Right renal pelvis (tissue), 4 donors: ENCODE results near the gene MIOX. TPM values are rescaled to one million over a fixed set of nuclear protein-coding genes. Genes with fewer than 3 reads are reported as not detected.

Experiments used
- DNase-seq, 4 donors: peaks; one replicate each; pipeline ENCODE4 v3.0.0-alpha.2; 2013; ENCODE audit warnings: low read depth in 4 of 4, low spot score in 3 of 4, missing footprints in 1 of 4
- polyA plus RNA-seq, 4 donors: library from polyadenylated mRNA; unstranded; fragments of 120-200 nt; gene quantifications; one replicate each; pipeline ENCODE4 v1.2.1, GENCODE V29; 2013; ENCODE audit not compliant: insufficient read length in 4 of 4

MIOX gene
- polyA plus RNA-seq, 4 donors = 3.2 to 17.7 (median 12.1) TPM

- DNase-seq = no peak
Measured at GRCh38 chr22:50454556-50455075, 32.0 kb upstream of the MIOX start.

DNA sequence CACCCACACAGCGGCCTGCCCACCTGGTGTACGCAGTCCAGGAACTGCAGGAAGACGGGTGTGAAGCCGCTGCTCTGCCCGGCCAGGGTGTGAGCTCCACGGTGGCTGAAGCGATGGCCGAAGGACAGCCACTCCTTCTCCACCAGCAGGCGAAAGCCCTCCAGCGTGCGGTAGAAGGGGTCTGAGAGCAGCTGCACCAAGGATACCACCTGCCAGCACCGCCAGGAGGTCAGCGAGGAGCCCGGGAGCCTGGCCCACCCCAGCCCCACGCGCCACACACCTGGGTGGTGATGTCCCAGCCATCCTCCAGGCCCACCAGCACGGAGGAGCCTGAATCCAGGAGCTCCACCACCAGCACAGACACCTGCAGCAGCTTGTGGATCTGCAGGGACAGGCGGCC lies 31.5 kb upstream of the MIOX start:
- DNase-seq = no peak

- no peak for DNase-seq
Measured at GRCh38 chr22:50456026-50456425, 30.6 kb upstream of the MIOX start.

GRCh38 chr22:50456466-50457234 lies 30.0 kb upstream of the MIOX start:
- DNase-seq = no peak

DNA sequence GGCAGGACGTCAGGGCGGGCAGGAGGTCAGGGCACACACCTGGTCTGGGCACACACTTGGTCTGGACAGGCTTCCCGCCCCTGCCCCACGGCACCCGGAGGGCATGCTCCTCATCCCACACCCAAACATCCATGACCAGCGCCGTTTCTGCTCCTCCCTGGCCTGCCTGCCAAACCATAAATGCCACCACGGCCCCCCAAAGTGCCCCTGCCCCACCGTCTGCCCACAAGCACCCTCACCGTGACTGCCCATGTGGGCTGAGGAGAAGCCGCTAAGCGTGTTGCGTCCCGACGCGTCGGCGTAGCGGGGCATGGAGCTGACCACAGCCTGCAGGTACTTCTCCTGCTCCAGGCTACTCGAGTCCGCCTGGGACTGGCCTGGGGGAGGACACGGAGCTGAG lies 27.6 kb upstream of the MIOX start:
- DNase-seq = no peak

GRCh38 chr22:50459496-50460140 lies 27.0 kb upstream of the MIOX start:
- no peak for DNase-seq

DNA sequence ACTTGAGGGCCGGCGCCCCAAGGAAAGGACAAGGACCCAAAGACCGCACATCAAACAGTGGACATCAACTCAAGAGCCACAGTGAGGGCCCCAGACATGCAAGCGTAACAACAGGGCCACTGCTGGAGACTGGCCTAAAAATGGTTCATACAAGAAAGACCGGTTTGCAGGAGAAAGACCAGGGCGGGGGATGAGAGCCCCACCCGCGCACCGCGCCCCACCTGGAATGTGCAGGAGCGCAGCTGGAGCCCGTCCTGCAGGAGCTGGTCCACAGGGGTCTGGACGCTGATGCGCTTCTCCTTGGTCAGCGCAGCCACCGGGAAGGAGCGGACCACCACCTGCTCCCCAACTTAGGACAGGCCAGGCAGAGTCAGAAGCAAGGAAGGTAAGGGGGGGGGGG lies 25.7 kb upstream of the MIOX start:
- DNase-seq = no peak

DNA sequence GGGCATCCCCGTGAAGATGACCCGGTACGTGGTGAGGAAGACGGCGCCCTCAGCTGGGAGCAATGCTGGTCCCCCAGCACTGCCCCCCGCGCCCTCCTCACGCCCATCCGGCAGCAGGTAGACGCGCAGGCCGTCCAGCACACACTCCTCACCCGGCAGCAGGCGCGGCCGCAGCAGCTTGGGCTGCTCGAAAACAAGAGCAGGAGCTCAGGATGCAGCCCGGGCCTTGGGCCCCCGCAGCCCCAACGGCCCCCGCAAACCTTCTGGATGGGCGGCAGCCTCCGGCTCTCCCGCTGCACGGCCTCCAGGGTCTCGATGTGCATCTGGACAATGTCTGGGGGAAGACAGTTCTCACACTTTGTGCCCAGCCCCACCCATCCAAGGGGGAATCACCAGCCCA lies 25.1 kb upstream of the MIOX start:
- no peak for DNase-seq

- DNase-seq = no peak
Measured at GRCh38 chr22:50461979-50462540, 24.6 kb upstream of the MIOX start.

GRCh38 chr22:50463188-50463900 lies 23.3 kb upstream of the MIOX start:
- no peak for DNase-seq

DNA sequence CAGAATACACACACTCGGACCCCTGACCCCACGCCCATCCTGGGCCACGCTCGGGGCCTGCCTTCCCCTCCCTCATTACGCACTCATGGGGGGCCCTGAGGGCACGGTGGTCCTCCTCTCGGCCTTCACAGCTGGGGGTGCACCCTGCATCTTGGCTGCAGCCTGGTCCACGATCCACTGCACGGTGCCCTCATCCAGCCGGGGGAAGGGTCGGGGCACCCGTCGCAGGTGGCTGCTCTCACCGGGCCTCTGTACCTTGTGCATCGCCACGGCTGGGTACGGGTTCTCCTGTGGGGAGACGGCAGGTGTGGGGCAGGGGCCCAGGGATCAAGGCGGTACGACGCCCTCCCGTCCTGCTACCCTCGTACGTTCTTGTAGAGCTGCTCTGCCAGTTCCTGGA lies 22.2 kb upstream of the MIOX start:
- no peak for DNase-seq

GRCh38 chr22:50465066-50465930 lies 21.4 kb upstream of the MIOX start:
- DNase-seq = no peak

- no peak for DNase-seq
Measured at GRCh38 chr22:50467341-50467740, 19.3 kb upstream of the MIOX start.

DNA sequence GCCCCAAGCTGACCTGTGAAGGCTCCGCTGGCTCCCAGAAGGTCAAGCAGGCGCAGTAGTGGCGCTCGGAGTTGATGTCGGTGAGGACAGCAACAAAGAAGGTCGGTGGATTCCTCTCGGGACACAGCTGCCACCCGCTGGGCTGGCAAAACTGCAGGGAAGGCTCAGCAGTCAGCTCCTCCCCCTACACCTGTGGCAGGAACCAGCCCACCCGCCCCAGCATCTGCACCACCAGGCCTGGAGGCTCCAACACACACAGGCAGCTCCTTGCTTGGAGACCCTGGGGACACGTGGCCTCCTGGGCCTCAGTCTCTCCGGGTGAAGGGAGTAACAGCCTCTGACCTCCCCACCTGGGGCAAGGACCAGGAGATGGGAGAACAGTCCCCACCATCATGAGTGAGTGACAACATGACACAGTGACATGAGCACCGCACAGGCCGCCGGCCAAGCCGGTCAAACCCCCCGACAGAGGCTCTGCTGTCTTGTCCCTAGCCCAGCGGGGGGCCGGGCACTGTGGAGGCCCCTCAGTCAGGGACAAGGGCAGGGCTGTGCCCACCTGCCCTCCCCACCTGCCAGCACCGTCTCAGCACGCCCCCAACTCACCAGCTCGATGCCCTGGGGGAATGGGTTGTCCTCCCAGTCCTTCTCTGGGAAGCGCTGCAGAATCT lies 18.8 kb upstream of the MIOX start:
- DNase-seq = no peak

- no peak for DNase-seq
Measured at GRCh38 chr22:50468626-50469025, 18.0 kb upstream of the MIOX start.

DNA sequence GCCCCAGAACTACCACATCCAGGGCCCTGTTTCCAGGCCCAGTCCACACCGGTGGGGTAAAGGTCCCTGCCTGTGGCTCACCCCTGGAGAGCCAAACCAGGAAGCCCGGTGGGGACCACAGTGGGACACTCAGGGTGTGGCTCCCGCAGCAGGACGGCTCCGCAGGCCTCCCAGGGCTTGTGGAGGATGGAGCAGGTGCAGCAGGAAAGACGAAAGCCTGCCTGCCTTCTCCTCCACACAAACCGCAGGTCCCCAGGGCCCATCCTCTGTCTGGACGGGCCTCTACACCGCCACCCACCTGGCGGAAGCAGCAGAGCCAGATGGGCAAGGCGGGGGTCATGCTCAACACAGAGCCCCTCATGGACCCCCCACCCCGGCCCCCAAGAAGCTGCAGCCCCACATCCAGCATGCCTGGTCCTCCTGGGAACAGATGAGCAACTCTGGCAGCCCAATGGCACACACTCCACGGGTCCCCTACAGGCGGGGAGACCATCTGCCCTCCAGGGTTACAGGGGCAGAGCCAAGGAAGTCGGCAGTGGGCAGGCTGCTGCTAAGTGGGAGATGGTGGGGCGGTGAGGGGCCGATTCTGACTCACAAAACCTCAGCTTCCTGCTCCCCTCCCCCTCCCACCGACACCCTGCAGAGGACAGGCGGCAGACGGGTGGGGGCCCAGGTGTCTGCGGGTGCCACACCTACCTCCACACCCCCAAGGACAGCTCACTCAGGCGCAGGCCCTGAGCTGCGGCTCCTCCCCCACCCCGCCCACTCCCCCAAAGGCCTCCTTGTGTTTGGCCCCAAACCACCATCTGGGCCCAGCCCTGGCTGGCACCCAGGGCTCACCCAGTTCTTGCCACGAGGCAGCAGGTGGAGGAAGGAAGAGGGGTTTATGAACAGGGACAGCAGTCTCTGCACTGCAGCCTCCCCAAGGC lies 17.0 kb upstream of the MIOX start:
- DNase-seq = no peak

DNA sequence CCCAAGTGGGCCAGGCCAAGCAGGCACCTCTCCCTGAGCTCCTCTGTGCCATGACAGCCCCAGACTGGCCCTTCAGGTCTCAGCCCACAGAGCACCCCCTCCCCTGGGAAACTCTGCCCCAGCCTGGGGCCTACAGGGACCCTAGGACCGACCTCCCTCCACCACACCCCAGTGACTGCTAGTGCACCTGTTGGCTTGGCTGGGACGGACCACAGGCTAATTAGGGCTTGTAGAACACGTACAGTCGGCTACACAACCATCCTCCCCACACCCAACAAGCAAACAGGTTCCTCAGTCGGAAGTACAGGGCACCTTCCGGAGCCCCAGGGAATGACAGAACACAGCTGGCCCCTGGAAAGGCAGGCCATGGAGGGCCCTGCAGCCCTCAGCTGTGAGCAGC lies 16.2 kb upstream of the MIOX start:
- no peak for DNase-seq

DNA sequence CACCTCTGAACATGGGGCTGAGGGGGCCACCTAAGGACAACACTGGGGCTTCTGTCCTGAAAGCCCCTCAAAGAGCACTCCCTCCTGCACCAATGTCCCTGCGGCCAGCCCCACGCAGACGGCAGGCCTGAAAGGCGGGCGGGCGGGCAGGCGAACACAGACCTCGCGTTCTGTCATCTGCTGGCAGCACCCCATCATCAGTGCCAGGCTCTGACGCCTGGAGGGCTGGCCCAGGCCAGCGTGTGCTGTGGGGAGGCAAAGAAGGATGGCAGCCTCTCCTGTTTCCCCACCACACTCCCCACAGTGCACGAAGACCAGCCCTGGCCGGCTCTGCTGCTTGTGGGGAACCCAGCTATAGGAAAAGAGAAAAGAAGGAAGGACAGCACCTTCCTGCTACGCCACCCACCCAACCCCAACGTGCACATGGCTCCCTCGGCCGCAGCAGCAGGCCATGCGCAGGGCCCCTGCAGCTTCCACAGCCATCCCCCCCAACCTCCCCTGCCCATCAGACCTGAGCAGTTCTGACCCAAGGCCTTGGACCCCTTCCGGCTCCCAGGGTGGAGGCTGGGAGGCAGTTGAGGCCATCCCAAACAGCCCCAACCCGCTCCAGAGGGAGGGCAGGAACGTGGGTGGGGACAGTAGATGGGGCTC lies 15.3 kb upstream of the MIOX start:
- DNase-seq = no peak
